OCI-LY1 (cell line): ENCODE results near the gene USP49.

Source experiments
- H2AFZ ChIP-seq: fragments of 200-600 bp; sonication (generic), shearing (Covaris generic); 2 replicates; pipeline ENCODE4 v1.6.0; 2014; ENCODE audit warnings: antibody characterized with exemption, mild to moderate bottlenecking, low read length
- H3F3A ChIP-seq: fragments of 200-600 bp; sonication (generic), shearing (Covaris generic); 2 replicates; pipeline ENCODE4 v1.6.0; 2014; ENCODE audit warnings: mild to moderate bottlenecking, antibody characterized with exemption, low read length, moderate library complexity; ENCODE audit not compliant: insufficient read depth
- H3K27ac ChIP-seq: fragments of 200-600 bp; sonication (generic); 2 replicates; pipeline ENCODE4 v1.5.1; 2014; ENCODE audit warnings: low read length, mixed run types, mild to moderate bottlenecking, low read depth; ENCODE audit not compliant: poor library complexity, severe bottlenecking
- H3K27me3 ChIP-seq: fragments of 200-600 bp; sonication (generic); 2 replicates; pipeline ENCODE4 v1.6.0; 2014; ENCODE audit warnings: antibody characterized with exemption, mild to moderate bottlenecking, low read length, moderate library complexity; ENCODE audit not compliant: insufficient read depth
- H3K36me3 ChIP-seq: fragments of 200-600 bp; sonication (generic); 2 replicates; pipeline ENCODE4 v1.6.1; 2014; ENCODE audit warnings: mild to moderate bottlenecking, antibody characterized with exemption, low read length, moderate library complexity, mixed read lengths; ENCODE audit not compliant: insufficient read depth
- H3K4me1 ChIP-seq: fragments of 200-600 bp; sonication (generic); 2 replicates; pipeline ENCODE4 v1.5.1; 2014; ENCODE audit warnings: mild to moderate bottlenecking, low read length, moderate library complexity; ENCODE audit not compliant: insufficient read depth, severe bottlenecking
- H3K4me2 ChIP-seq: fragments of 200-600 bp; sonication (generic), shearing (Covaris generic); 2 replicates; pipeline ENCODE4 v1.6.1; 2014; ENCODE audit warnings: low read length
- H3K4me3 ChIP-seq: fragments of 200-600 bp; sonication (generic); 2 replicates; pipeline ENCODE4 v1.5.1; 2014; ENCODE audit warnings: low read length, low read depth, mild to moderate bottlenecking, mixed read lengths; ENCODE audit not compliant: poor library complexity, severe bottlenecking
- H3K79me2 ChIP-seq: fragments of 200-600 bp; shearing (Covaris generic); 2 replicates; pipeline ENCODE4 v1.6.1; 2016; ENCODE audit warnings: mixed run types, low read length, mixed read lengths; ENCODE audit not compliant: insufficient read depth
- H3K9ac ChIP-seq: fragments of 200-600 bp; sonication (generic), shearing (Covaris generic); 2 replicates; pipeline ENCODE4 v1.6.1; 2014; ENCODE audit warnings: mild to moderate bottlenecking, low read length, mixed read lengths
- H3K9me2 ChIP-seq: fragments of 200-600 bp; sonication (generic), shearing (Covaris generic); 2 replicates; pipeline ENCODE4 v1.6.1; 2014; ENCODE audit warnings: low read depth, mild to moderate bottlenecking, low read length, mixed read lengths
- H3K9me3 ChIP-seq: fragments of 200-600 bp; shearing (Covaris generic); 2 replicates; pipeline ENCODE4 v1.6.1; 2014; ENCODE audit warnings: low read length, mixed read lengths
- H4K20me1 ChIP-seq: fragments of 200-600 bp; sonication (generic), shearing (Covaris generic); 2 replicates; pipeline ENCODE4 v1.6.0; 2016; ENCODE audit warnings: mild to moderate bottlenecking, low read length; ENCODE audit not compliant: insufficient read depth
- EZH2 ChIP-seq: fragments of 200-600 bp; sonication (generic), shearing (Covaris generic); IDR thresholded peaks from 2 replicates; pipeline ENCODE4 v1.8.0; 2017; ENCODE audit warnings: borderline replicate concordance, mixed run types, mild to moderate bottlenecking, antibody characterized with exemption, low read length, moderate library complexity, mixed read lengths
- TF ChIP-seq, protein P1 (sequence below): fragments of 200-600 bp; sonication (generic), shearing (Covaris generic); IDR thresholded peaks from 2 replicates; pipeline ENCODE4 v1.5.1; 2017; ENCODE audit warnings: mild to moderate bottlenecking, antibody characterized with exemption, low read length, moderate library complexity, mixed read lengths

USP49 gene

DNA sequence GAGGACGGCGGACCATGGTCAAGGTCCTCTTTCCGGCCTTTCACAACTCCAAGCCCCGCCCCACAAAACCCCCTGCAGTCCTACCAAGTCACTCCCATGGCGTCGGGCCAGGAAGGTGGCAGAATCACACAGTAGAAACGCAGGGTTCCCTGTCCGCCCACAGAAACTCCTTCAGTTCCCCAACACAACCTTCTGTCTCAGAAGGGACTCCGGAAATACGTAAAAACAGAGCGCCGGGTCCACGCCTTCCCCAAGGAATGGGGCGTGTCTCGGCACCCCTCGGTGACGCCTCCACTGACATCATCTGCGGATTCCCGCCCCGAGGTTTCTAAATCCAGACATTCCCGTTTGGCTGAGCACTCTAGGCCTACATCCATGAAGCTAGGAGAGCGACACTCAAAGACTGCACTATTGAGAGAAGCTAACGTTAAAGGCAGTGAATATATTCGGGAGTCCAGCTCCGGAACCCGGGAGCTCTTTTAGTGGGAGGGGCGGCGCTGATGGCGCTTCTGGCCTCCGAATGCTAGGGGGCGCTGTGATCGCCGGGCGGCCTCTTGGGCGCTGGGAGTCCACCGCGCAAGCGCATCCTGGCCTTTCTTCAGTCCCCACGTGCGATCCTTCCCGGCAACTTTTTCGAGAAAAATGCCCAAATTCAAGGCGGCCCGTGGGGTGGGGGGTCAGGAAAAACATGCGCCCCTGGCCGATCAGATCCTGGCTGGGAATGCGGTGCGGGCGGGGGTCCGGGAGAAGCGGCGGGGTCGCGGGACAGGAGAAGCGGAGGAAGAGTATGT, 25.9 kb upstream of the USP49 start, which contains the start of the genes BYSL and MED20:
Gene BYSL, plus strand, starts transcription at position 579 of the 791 bp plus-strand sequence. Its CDS starts 64 bp downstream, at position 643.
Gene MED20, minus strand, starts transcription at position 219 of the 791 bp plus-strand sequence. Its CDS starts 121 bp downstream, at position 98.
- H3K9me2 ChIP-seq, result no peaks in the 10 kb centered on the region

DNA sequence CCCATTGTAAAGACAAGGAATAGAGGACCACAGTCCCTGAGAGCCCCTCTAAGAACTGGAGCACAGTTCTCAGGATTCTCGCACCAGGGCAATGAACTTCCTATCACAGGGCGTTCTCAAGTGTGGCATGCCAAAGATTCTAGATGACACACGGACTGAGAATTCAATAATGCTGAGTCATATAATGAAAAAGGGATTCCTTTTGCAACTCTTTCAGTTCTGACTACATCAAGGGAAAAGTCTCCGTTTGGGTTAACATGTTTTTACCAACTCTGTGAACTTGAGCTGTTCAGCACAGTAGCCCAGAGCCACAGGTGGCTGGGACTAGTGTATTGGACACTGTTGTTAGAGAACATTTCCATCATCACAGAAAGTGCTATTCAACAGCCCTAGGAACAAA, 22.4 kb upstream of the USP49 start:
- H3K4me2 ChIP-seq, result no peak overlapping the region
- no peak overlapping the region for H3K27ac ChIP-seq
- H3K9ac ChIP-seq, result no peak overlapping the region
- peaks cover 27% of the 10 kb centered on the region for H3K79me2 ChIP-seq
- H3K9me2 ChIP-seq, result no peaks in the 10 kb centered on the region
- H3F3A ChIP-seq, result no peaks in the 10 kb centered on the region
- peaks cover 20% of the 10 kb centered on the region for H3K4me1 ChIP-seq
- H4K20me1 ChIP-seq, result no peaks in the 10 kb centered on the region
- H3K4me3 ChIP-seq, result no peak overlapping the region
- no peaks in the 10 kb centered on the region for H3K9me3 ChIP-seq
- H3K27me3 ChIP-seq, result no peaks in the 10 kb centered on the region
- H3K36me3 ChIP-seq, result peaks cover 33% of the 10 kb centered on the region; the same call in 1 of the 2 replicates
- H2AFZ ChIP-seq, result no peak overlapping the region
- no peak for TF ChIP-seq EZH2
- TF ChIP-seq, protein P1, sequence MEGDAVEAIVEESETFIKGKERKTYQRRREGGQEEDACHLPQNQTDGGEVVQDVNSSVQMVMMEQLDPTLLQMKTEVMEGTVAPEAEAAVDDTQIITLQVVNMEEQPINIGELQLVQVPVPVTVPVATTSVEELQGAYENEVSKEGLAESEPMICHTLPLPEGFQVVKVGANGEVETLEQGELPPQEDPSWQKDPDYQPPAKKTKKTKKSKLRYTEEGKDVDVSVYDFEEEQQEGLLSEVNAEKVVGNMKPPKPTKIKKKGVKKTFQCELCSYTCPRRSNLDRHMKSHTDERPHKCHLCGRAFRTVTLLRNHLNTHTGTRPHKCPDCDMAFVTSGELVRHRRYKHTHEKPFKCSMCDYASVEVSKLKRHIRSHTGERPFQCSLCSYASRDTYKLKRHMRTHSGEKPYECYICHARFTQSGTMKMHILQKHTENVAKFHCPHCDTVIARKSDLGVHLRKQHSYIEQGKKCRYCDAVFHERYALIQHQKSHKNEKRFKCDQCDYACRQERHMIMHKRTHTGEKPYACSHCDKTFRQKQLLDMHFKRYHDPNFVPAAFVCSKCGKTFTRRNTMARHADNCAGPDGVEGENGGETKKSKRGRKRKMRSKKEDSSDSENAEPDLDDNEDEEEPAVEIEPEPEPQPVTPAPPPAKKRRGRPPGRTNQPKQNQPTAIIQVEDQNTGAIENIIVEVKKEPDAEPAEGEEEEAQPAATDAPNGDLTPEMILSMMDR, result no peak

More for the DNA sequence above, 25.9 kb upstream of the USP49 start, which contains the start of the genes BYSL and MED20:
- H3K9me3 ChIP-seq, result no peaks in the 10 kb centered on the region
- peaks cover 56% of the 10 kb centered on the region for H3K79me2 ChIP-seq
- H2AFZ ChIP-seq, result 0 out of 2 replicates have a peak within 1 kb of the TSS, but pooled peaks have one; percentile 29
- H3F3A ChIP-seq, result no peaks in the 10 kb centered on the region
- no peaks in the 10 kb centered on the region for H3K27me3 ChIP-seq
- H3K4me1 ChIP-seq, result peaks cover 30% of the 10 kb centered on the region
- H3K9ac ChIP-seq, result peak within 1 kb of the TSS; percentile 86
- H4K20me1 ChIP-seq, result no peaks in the 10 kb centered on the region
- H3K27ac ChIP-seq, result peak within 1 kb of the TSS; percentile 79
- H3K4me3 ChIP-seq, result peak within 1 kb of the TSS; percentile 86
- TF ChIP-seq, protein P1, result peak; percentile 93
- TF ChIP-seq EZH2, result no peak
- peaks cover 28% of the 10 kb centered on the region for H3K36me3 ChIP-seq
- H3K4me2 ChIP-seq, result peak within 1 kb of the TSS; percentile 100

DNA sequence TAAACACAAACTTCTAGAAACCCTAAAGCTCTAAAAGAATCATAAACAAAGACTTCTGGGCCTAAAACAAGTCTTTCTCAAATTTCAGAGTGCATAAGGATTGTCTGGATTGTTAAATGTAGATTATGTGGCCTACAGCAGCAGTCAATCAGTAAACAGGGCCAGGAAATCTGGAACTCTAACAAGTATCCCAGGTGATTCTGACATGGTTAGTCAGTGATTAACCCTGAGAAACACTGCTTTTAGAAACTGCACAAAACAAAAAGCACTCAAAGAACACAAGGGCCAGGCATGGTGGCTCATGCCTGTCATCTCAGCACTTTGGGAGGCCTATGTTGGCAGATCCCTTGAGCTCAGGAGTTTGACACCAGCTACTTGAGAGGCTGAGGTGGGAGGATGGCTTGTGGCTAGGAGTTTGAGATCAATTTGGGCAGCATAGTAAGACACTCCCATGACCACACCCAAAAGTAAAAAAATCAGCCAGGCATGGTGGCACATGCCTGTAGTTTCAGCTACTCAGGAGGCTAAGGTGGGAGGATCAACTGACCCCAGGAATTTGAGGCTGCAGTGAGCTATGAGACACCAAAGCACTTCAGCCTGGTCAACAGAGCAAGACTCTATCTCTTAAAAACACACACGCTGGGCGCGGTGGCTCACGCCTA, 19.8 kb upstream of the USP49 start:
- no peak overlapping the region for H3K4me2 ChIP-seq
- no peaks in the 10 kb centered on the region for H3K9me2 ChIP-seq
- H3K27ac ChIP-seq, result no peak overlapping the region
- H3K36me3 ChIP-seq, result peaks cover 40% of the 10 kb centered on the region
- H3K9me3 ChIP-seq, result no peaks in the 10 kb centered on the region
- TF ChIP-seq, protein P1, result no peak
- no peak for TF ChIP-seq EZH2
- no peak overlapping the region for H3K9ac ChIP-seq
- no peaks in the 10 kb centered on the region for H4K20me1 ChIP-seq
- H3F3A ChIP-seq, result no peaks in the 10 kb centered on the region
- H2AFZ ChIP-seq, result no peak overlapping the region
- H3K4me3 ChIP-seq, result no peak overlapping the region
- H3K27me3 ChIP-seq, result no peaks in the 10 kb centered on the region
- H3K79me2 ChIP-seq, result peaks cover 9% of the 10 kb centered on the region
- H3K4me1 ChIP-seq, result peaks cover 10% of the 10 kb centered on the region
